ENCODE results near the gene SGK2. TPM values are rescaled to one million over a fixed set of nuclear protein-coding genes. Genes with fewer than 3 reads are reported as not detected.

The SGK2 gene
- total and polyA plus RNA-seq, 2 donors (not counting 1 experiment from before 2014, with no cell fraction given), result 1.5 to 1.7 TPM

DNA sequence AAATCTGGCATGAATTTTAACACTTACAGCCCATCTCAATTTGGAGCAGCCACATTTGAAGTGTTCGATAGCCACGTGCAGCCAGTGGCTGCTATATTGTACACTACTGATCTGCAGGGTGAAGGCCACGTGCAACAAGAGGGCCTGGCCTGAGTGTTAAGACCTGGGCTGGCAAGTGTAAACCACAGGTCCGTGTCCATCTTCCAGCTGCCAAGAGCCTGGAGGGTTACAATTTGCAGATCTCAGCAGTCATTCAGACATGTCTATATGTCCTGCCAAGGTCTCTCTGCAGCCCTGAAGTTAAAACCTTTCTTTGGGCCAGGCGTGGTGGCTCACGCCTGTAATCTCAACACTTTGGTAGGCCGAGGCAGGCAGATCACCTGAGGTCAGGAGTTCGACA is 14.1 kb downstream of the SGK2 start:
- intact Hi-C loops (cut with micrococcal nuclease), result no loop called here
- H2AFZ ChIP-seq (ENCODE audit: insufficient read depth, low read depth, low read length, poor library complexity, severe bottlenecking), result no peak overlapping the region
- Mint-ChIP-seq H3K27ac (no peak overlapping the region), H3K4me3 (no peak overlapping the region), H3K4me1 (no peaks in the 10 kb centered on the region), H3K27me3 (no peaks in the 10 kb centered on the region), H3K9me3 (ENCODE audit: insufficient read depth) (no peaks in the 10 kb centered on the region)
- H3K27ac ChIP-seq (ENCODE audit: low read length in 2 of 2), result no peak overlapping the region
- no peaks in the 10 kb centered on the region for H4K20me1 ChIP-seq (ENCODE audit: control insufficient read depth, insufficient read depth, low read length, poor library complexity, severe bottlenecking)
- no peak for ATAC-seq (ENCODE audit: low read depth)
- POLR2A ChIA-PET, result no interaction called here
- no peaks in the 10 kb centered on the region for H3K36me3 ChIP-seq (replicated peaks in 1 of 2; ENCODE audit: control extremely low read depth in 1 of 2, control insufficient read depth in 1 of 2, extremely low read depth in 1 of 2, insufficient read depth in 2 of 2, low read length in 1 of 2)
- no peaks in the 10 kb centered on the region for H3K9me3 ChIP-seq (ENCODE audit: control extremely low read depth in 1 of 3, control insufficient read depth in 2 of 3, insufficient read depth in 1 of 3, low read length in 2 of 3)
- no peak for DNase-seq
- H3K27me3 ChIP-seq (replicated peaks in 1 of 4; ENCODE audit: control extremely low read depth in 1 of 4, control insufficient read depth in 3 of 4, insufficient read depth in 4 of 4, low read length in 3 of 4), result no peaks in the 10 kb centered on the region
- no peaks in the 10 kb centered on the region for H3K79me2 ChIP-seq (ENCODE audit: control insufficient read depth, insufficient read depth, low read length)
- CTCF ChIA-PET, result interaction anchor here (0.7 to 1.8 kb wide), 2 partner anchors 96 to 120 kb away, joined by 4 to 6 read pairs; no protein-coding TSS in a partner anchor
- H3K4me1 ChIP-seq (ENCODE audit: control insufficient read depth in 2 of 2, insufficient read depth in 2 of 2, low read length in 2 of 2), result no peaks in the 10 kb centered on the region
- no peak for TF ChIP-seq EZH2 (IDR thresholded peaks at IDR 0.05; ENCODE audit: borderline replicate concordance, insufficient read depth, low read depth, low read length, poor library complexity, severe bottlenecking)
- TF ChIP-seq, protein P1, sequence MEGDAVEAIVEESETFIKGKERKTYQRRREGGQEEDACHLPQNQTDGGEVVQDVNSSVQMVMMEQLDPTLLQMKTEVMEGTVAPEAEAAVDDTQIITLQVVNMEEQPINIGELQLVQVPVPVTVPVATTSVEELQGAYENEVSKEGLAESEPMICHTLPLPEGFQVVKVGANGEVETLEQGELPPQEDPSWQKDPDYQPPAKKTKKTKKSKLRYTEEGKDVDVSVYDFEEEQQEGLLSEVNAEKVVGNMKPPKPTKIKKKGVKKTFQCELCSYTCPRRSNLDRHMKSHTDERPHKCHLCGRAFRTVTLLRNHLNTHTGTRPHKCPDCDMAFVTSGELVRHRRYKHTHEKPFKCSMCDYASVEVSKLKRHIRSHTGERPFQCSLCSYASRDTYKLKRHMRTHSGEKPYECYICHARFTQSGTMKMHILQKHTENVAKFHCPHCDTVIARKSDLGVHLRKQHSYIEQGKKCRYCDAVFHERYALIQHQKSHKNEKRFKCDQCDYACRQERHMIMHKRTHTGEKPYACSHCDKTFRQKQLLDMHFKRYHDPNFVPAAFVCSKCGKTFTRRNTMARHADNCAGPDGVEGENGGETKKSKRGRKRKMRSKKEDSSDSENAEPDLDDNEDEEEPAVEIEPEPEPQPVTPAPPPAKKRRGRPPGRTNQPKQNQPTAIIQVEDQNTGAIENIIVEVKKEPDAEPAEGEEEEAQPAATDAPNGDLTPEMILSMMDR (IDR thresholded peaks at IDR 0.05), result no peak
- H3K9ac ChIP-seq (ENCODE audit: low read length), result no peak overlapping the region
- no peak overlapping the region for H3K4me3 ChIP-seq (ENCODE audit: control extremely low read depth in 1 of 5, extremely low read depth in 1 of 5, insufficient read depth in 1 of 5, low read depth in 2 of 5, low read length in 4 of 5)
- no peak overlapping the region for H3K4me2 ChIP-seq (replicated peaks; ENCODE audit: low read depth, low read length, poor library complexity, severe bottlenecking)
- 95% methylated on average over 8 of the region's 8 CpGs for WGBS (ENCODE audit: insufficient coverage)

DNA sequence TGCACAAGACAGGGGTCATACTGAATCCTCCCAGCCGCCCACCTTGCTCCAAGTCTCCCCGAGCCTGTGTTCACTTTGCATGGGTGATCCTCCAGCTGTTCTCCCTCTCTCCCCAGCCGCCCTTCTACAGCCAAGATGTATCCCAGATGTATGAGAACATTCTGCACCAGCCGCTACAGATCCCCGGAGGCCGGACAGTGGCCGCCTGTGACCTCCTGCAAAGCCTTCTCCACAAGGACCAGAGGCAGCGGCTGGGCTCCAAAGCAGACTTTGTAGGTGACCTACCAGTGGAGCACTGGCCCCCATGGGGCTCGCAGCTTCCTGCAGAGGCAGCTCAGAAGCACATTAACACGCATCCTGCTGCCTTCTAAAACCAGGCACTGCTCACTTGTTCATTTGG is 17.3 kb downstream of the SGK2 start:
- CTCF ChIA-PET, result interaction anchor here (0.8 to 1.0 kb wide), 2 partner anchors 12 to 35 kb away, joined by 3 read pairs; no protein-coding TSS in a partner anchor
- Mint-ChIP-seq H3K9me3 (ENCODE audit: insufficient read depth) (no peaks in the 10 kb centered on the region), H3K4me1 (no peaks in the 10 kb centered on the region), H3K27me3 (no peaks in the 10 kb centered on the region), H3K4me3 (no peak overlapping the region), H3K27ac (no peak overlapping the region)
- H3K4me3 ChIP-seq (ENCODE audit: control extremely low read depth in 1 of 5, extremely low read depth in 1 of 5, insufficient read depth in 1 of 5, low read depth in 2 of 5, low read length in 4 of 5), result no peak overlapping the region
- no peaks in the 10 kb centered on the region for H3K4me1 ChIP-seq (ENCODE audit: control insufficient read depth in 2 of 2, insufficient read depth in 2 of 2, low read length in 2 of 2)
- H3K9me3 ChIP-seq (ENCODE audit: control extremely low read depth in 1 of 3, control insufficient read depth in 2 of 3, insufficient read depth in 1 of 3, low read length in 2 of 3), result no peaks in the 10 kb centered on the region
- WGBS (ENCODE audit: insufficient coverage), result 78% methylated on average over 10 of the region's 10 CpGs
- H4K20me1 ChIP-seq (ENCODE audit: control insufficient read depth, insufficient read depth, low read length, poor library complexity, severe bottlenecking), result no peaks in the 10 kb centered on the region
- TF ChIP-seq, protein P1 (IDR thresholded peaks at IDR 0.05), result no peak
- TF ChIP-seq EZH2 (IDR thresholded peaks at IDR 0.05; ENCODE audit: borderline replicate concordance, insufficient read depth, low read depth, low read length, poor library complexity, severe bottlenecking), result no peak
- ATAC-seq (ENCODE audit: low read depth) (no peak), DNase-seq (no peak)
- no peak overlapping the region for H2AFZ ChIP-seq (ENCODE audit: insufficient read depth, low read depth, low read length, poor library complexity, severe bottlenecking)
- H3K79me2 ChIP-seq (ENCODE audit: control insufficient read depth, insufficient read depth, low read length), result no peaks in the 10 kb centered on the region
- POLR2A ChIA-PET, result no interaction called here
- H3K27me3 ChIP-seq (replicated peaks in 1 of 4; ENCODE audit: control extremely low read depth in 1 of 4, control insufficient read depth in 3 of 4, insufficient read depth in 4 of 4, low read length in 3 of 4), result no peaks in the 10 kb centered on the region
- no peaks in the 10 kb centered on the region for H3K36me3 ChIP-seq (replicated peaks in 1 of 2; ENCODE audit: control extremely low read depth in 1 of 2, control insufficient read depth in 1 of 2, extremely low read depth in 1 of 2, insufficient read depth in 2 of 2, low read length in 1 of 2)
- no peak overlapping the region for H3K9ac ChIP-seq (ENCODE audit: low read length)
- H3K27ac ChIP-seq (ENCODE audit: low read length in 2 of 2), result no peak overlapping the region
- intact Hi-C loops (cut with micrococcal nuclease), result no loop called here
- no peak overlapping the region for H3K4me2 ChIP-seq (replicated peaks; ENCODE audit: low read depth, low read length, poor library complexity, severe bottlenecking)
